ENCODE measurements around the gene MPDU1. TPM values are rescaled to one million over a fixed set of nuclear protein-coding genes. Genes with fewer than 3 reads are reported as not detected.

The MPDU1 gene
- total RNA-seq: 10 to 100 TPM; 51.7 to 77.0 TPM

DNA sequence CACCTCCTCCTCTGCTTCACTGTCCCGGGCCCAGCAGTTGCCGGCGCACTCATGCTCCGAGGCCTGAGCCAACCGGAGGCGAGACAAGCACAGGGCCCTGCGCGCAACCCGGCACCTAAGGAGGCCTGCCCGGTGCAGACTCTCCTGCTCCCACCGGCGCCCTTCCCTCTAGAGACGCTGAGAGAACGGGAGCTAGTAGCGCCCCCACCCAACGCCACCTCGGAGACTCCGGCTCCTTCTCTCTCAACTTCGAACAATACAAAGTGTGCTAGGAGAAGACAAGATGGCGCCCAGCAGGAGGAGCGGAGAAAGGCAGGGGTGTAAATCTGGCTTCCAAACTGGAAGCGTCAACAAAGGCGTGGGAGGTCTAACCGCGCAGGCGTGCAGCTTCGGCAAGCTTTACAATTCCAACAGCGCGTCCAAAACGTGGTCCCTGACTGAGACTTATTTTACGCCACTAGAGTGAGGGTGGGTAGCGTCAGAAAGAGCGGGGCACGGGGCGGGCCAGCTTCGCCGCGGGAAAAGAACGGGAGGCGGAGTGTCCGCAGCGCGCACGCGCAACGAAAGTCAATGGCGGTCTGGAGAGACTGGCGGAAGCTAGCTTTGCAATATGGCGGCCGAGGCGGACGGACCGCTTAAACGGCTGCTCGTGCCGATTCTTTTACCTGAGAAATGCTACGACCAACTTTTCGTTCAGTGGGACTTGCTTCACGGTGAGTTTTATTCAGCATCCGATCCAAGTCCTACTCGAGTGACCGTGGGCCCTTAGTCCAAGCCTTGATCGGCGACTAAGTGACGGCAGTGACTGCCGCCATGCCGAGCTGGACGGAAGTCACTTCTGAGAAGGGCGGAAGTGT lies at the start of gene MPDU1:
Gene MPDU1 (plus strand): TSS at position 600 of the 857 bp plus-strand sequence. CDS start 11 bp downstream, at position 611.
- Mint-ChIP-seq H3K4me1 (peaks cover 56% of the 10 kb centered on the region), H3K27ac (peak within 1 kb of the TSS; percentile 100)
- POLR2A ChIA-PET: interaction anchor here (0.5 to 3.0 kb wide), 15 partner anchors 8 to 420 kb away, joined by 3 to 43 read pairs (median 5); partner anchors contain the start of genes FXR2, POLR2A, TMEM102 and TP53

DNA sequence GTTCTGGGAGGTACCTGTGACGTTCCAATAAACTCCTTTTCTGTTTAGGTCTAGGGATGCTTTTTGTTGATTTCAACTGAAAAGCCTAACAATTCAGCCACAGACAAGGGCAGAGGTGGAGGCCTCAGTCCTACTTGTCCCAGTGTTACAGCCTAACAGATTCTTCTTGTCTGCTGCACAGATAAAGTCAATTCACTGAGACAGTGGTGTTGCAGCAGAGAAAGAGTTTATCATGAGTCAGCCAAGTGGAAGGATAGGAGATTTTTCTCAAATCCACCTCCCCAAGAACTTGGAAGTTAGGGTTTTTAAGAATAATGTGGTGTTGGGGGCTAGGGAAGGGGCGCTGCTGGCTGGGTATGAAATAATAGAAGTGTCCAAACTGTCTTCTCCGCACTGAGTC lies 45.6 kb upstream of the MPDU1 start:
- no peak for DNase-seq
- intact Hi-C loops (cut with DNase I, micrococcal nuclease): no loop called here
- no peak overlapping the region for H3K4me3 Mint-ChIP-seq
- H3K36me3 Mint-ChIP-seq (ENCODE audit: low read depth): no peaks in the 10 kb centered on the region
- no peaks in the 10 kb centered on the region for H3K4me1 Mint-ChIP-seq
- H3K27me3 Mint-ChIP-seq: no peaks in the 10 kb centered on the region
- POLR2A ChIA-PET: no interaction called here
- CTCF ChIA-PET: interaction anchor here (0.9 to 1.3 kb wide), 2 partner anchors 13 to 29 kb away, joined by 3 to 5 read pairs; no protein-coding TSS in a partner anchor
- peaks cover 3% of the 10 kb centered on the region for H3K9me3 Mint-ChIP-seq (ENCODE audit: low read depth)
- H3K27ac Mint-ChIP-seq: no peak overlapping the region
- no peak for ATAC-seq

More for the DNA sequence above, at the start of gene MPDU1:
- no peaks in the 10 kb centered on the region for H3K9me3 Mint-ChIP-seq (ENCODE audit: low read depth)
- H3K4me3 Mint-ChIP-seq: peak within 1 kb of the TSS; percentile 82
- H3K27me3 Mint-ChIP-seq: no peaks in the 10 kb centered on the region
- H3K36me3 Mint-ChIP-seq (ENCODE audit: low read depth): peaks cover 43% of the 10 kb centered on the region
- peak; percentile 77 for ATAC-seq
- CTCF ChIA-PET: interaction anchor here (0.8 to 3.4 kb wide), 9 partner anchors 9 to 232 kb away, joined by 3 to 30 read pairs (median 7); partner anchors contain the start of genes FXR2, SENP3, TMEM102 and TP53
- DNase-seq: peak; percentile 98
- intact Hi-C loops (cut with DNase I, micrococcal nuclease): loop anchor here (1.0 to 5.0 kb wide), 12 partner anchors 11 to 349 kb away; partner anchors contain the start of genes FXR2 (in 2 of the 2), CNTROB (in 1 of the 2), NAA38 (in 1 of the 2) and POLR2A (in 1 of the 2)

DNA sequence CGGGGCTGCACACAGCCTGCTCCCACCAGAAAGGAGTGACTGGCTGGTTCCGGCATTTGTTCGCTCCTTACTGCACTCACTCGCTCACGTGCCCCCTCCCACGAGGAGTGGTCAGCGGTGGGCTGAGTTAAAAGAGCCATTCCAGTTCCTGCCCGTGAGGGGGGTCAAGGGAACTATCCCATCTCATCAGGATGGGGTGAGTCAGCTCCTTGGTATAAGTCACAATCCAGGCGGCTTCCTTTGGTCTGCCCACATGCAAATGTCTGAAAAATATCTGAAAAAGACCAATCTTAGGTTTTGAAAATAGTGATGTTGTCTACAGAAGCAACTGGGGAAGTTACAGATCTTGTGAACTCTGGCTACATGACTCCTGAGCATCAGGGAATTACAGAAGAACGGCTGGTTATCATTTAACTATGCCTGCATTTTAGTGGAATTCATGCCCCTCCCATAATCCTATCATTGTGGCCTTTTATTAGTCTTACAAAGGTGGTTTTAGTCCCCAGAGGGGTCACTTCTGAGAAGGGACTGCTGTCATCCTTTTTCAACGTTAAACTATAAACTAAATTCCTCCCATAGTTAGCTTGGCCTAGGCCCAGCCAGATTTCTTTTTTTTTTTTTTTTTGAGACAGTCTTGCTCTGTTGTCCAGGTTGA lies 44.6 kb upstream of the MPDU1 start:
- Mint-ChIP-seq H3K9me3 (ENCODE audit: low read depth) (peaks cover 3% of the 10 kb centered on the region), H3K36me3 (ENCODE audit: low read depth) (no peaks in the 10 kb centered on the region), H3K4me3 (no peak overlapping the region), H3K4me1 (no peaks in the 10 kb centered on the region), H3K27me3 (no peaks in the 10 kb centered on the region), H3K27ac (no peak overlapping the region)
- intact Hi-C loops (cut with DNase I, micrococcal nuclease): no loop called here
- no peak for DNase-seq
- ChIA-PET POLR2A (no interaction called here), CTCF (no interaction called here)
- no peak for ATAC-seq

DNA sequence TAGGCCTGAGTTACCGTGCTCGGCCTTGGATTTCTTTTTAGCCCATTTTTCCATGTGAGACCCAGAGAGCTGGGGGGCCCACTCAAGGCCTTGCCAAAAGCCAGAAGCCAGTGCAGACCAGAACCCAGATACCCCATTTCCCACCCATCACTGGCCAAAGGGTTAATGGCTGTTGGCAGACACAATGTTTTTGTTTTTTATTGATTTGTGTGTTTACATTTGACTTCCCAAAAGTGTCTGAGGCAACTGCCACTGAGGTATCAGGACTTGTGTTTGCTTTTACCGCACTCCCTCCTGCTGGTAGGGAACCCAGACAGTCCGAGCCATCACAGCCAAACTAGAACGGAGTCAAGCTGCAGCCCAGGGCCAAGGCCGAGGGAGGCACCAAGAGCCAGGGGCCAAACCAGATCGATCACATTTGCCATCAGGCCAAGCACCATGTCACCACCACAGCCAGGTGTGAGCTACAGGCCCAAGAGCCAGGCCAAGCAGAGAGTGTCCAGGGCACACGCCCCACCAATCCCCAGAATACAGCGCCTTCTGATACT lies 42.5 kb upstream of the MPDU1 start:
- Mint-ChIP-seq H3K27ac (no peak overlapping the region), H3K27me3 (no peaks in the 10 kb centered on the region), H3K4me1 (no peaks in the 10 kb centered on the region), H3K4me3 (no peak overlapping the region), H3K9me3 (ENCODE audit: low read depth) (peaks cover 3% of the 10 kb centered on the region), H3K36me3 (ENCODE audit: low read depth) (no peaks in the 10 kb centered on the region)
- POLR2A ChIA-PET: no interaction called here
- intact Hi-C loops (cut with DNase I, micrococcal nuclease): no loop called here
- DNase-seq (no peak), ATAC-seq (no peak)
- CTCF ChIA-PET: interaction anchor here (1.0 to 1.6 kb wide), 2 partner anchors 11 to 18 kb away, joined by 3 to 4 read pairs; no protein-coding TSS in a partner anchor

DNA sequence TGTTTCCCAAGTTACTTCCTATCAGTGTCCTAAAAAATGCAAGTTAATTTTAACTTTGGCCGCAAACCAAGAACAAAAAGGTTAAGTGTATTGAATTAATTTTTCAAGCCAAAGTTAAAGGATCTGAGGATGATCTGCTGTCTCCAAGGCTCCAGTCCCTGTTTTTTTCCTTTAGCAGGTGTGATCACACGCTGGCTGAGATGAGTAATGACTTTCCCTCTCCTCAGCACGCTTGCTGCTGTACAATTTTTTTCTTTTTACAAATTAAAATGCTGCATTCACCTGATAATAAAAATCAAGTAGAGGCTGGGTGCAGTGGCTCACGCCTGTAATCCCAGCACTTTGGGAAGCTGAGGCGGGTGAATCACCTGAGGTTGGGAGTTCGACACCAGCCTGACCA lies 38.7 kb upstream of the MPDU1 start:
- H3K27ac Mint-ChIP-seq: no peak overlapping the region
- H3K4me3 Mint-ChIP-seq: no peak overlapping the region
- DNase-seq (no peak), ATAC-seq (no peak)
- no peaks in the 10 kb centered on the region for H3K27me3 Mint-ChIP-seq
- peaks cover 12% of the 10 kb centered on the region for H3K4me1 Mint-ChIP-seq
- POLR2A ChIA-PET: interaction anchor here (0.5 kb wide), 1 partner anchor 59 kb away, joined by 3 read pairs; no protein-coding TSS in a partner anchor
- intact Hi-C loops (cut with DNase I, micrococcal nuclease): no loop called here
- no peaks in the 10 kb centered on the region for H3K36me3 Mint-ChIP-seq (ENCODE audit: low read depth)
- CTCF ChIA-PET: interaction anchor here (0.7 kb wide), 1 partner anchor 159 kb away, joined by 4 read pairs; no protein-coding TSS in a partner anchor
- H3K9me3 Mint-ChIP-seq (ENCODE audit: low read depth): no peaks in the 10 kb centered on the region

DNA sequence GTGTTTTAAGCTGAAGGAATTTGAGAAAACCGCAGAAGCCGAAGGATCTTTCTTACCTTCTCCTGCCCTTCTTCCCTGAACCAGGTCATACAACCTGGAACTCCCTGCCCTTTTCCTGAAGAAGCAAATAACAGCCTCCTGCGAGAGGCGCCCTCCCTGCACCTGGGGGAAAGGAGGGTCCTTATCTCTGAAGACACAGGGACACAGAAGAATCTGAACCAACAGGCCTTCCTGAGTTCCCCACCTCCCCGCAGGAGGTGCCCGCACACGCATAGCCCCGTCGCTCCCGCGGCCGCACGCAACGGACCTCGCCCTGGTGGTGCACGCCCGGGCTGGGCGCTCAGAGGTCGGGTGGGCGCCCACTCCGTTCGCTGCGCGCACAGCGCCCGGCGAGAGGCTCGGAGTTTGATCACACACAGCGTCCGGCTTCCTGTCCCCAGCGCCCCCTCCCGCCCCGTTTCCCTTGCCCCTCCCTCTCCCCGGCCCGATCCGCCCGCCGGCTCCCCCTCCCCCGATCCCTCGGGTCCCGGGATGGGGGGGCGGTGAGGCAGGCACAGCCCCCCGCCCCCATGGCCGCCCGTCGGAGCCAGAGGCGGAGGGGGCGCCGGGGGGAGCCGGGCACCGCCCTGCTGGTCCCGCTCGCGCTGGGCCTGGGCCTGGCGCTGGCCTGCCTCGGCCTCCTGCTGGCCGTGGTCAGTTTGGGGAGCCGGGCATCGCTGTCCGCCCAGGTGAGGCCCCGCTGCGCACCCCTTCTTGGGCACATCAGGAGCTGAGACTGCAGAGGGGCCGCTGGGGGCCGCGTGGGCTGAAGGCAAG lies 34.9 kb upstream of the MPDU1 start, which contains the start of gene TNFSF12:
Gene TNFSF12 (plus strand): TSS at position 474 of the 816 bp plus-strand sequence. CDS start 96 bp downstream, at position 570.
- H3K4me1 Mint-ChIP-seq: peaks cover 48% of the 10 kb centered on the region
- H3K9me3 Mint-ChIP-seq (ENCODE audit: low read depth): no peaks in the 10 kb centered on the region
- peak; percentile 45 for ATAC-seq
- peak within 1 kb of the TSS; percentile 49 for H3K27ac Mint-ChIP-seq
- POLR2A ChIA-PET: interaction anchor here (0.8 kb wide), 1 partner anchor 12 kb away, joined by 3 read pairs; no protein-coding TSS in a partner anchor
- H3K4me3 Mint-ChIP-seq: peak within 1 kb of the TSS; percentile 70
- H3K27me3 Mint-ChIP-seq: no peaks in the 10 kb centered on the region
- CTCF ChIA-PET: interaction anchor here (0.6 to 1.5 kb wide), 5 partner anchors 8 to 212 kb away, joined by 3 read pairs; no protein-coding TSS in a partner anchor
- intact Hi-C loops (cut with DNase I, micrococcal nuclease): loop anchor here in 1 of 2 experiments (1.0 kb wide), 1 partner anchor 13 kb away; the partner anchor contains the start of gene SENP3
- peaks cover 4% of the 10 kb centered on the region for H3K36me3 Mint-ChIP-seq (ENCODE audit: low read depth)
- DNase-seq: peak; percentile 77

DNA sequence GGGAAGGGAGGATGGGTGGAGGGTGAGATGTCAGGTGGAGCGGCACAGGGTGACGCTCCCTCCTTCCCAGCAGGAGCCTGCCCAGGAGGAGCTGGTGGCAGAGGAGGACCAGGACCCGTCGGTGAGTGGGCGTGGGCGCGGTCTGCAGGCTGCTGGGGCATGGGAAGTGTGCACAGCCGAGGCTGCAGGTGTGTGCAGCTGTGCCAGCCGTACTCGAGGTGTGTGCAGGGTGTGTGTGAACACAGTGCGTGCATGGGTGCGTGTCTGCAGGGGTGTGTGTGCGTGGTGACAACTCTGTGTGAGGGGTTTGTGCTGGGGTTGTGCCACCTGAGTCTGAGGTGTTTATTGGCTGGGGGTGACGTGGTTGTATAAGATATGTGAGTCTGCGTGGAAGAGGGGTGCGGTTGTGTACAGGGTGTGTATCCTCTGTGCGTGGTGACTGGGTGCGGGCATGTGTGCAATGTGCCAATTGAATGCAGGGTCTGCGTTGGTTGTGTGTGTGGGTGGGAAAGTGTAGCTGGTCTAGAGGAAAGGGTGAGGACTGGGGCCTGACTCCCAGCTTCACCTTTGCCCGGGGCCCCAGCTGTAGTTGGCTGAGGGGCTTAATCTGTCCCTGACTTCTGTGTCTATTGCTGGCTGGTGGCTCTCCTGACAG lies 34.1 kb upstream of the MPDU1 start:
- no peaks in the 10 kb centered on the region for H3K27me3 Mint-ChIP-seq
- ATAC-seq (peak; percentile 50), DNase-seq (peak; percentile 70)
- peaks cover 51% of the 10 kb centered on the region for H3K4me1 Mint-ChIP-seq
- CTCF ChIA-PET: interaction anchor here (0.5 to 1.5 kb wide), 5 partner anchors 18 to 85 kb away, joined by 3 to 4 read pairs (median 3); no protein-coding TSS in a partner anchor
- POLR2A ChIA-PET: interaction anchor here (0.7 to 1.0 kb wide), 3 partner anchors 11 to 15 kb away, joined by 3 to 7 read pairs (median 3); no protein-coding TSS in a partner anchor
- peak overlapping the region; percentile 48 for H3K27ac Mint-ChIP-seq
- H3K9me3 Mint-ChIP-seq (ENCODE audit: low read depth): no peaks in the 10 kb centered on the region
- peaks cover 6% of the 10 kb centered on the region for H3K36me3 Mint-ChIP-seq (ENCODE audit: low read depth)
- H3K4me3 Mint-ChIP-seq: peak overlapping the region; percentile 69
- intact Hi-C loops (cut with DNase I, micrococcal nuclease): loop anchor here in 1 of 2 experiments (1.0 kb wide), 1 partner anchor 12 kb away; the partner anchor contains the start of gene SENP3

DNA sequence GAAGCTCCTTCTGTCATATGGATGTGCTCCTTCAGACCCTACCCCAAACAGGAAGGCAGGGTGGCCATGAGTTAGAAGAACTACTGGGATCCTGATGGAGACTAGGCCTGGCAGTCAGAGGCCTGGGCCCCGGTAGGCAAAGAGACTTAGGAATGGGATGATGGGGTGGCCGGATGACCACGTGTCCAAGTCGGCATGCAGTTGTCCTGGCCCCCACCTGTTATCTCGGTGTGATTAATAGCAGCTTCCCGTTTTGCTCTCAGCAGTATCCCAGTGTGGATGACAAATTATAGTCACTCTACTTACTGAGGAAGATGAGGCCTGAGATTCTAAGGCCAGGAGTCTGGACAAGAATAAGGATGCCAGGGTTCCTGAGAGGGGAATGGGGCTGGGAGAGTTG lies 33.3 kb upstream of the MPDU1 start:
- Mint-ChIP-seq H3K9me3 (ENCODE audit: low read depth) (no peaks in the 10 kb centered on the region), H3K27ac (no peak overlapping the region), H3K4me3 (peak overlapping the region; percentile 69), H3K27me3 (no peaks in the 10 kb centered on the region), H3K4me1 (peaks cover 54% of the 10 kb centered on the region), H3K36me3 (ENCODE audit: low read depth) (peaks cover 6% of the 10 kb centered on the region)
- intact Hi-C loops (cut with DNase I, micrococcal nuclease): no loop called here
- ATAC-seq (no peak), DNase-seq (no peak)
- ChIA-PET POLR2A (interaction anchor here (0.7 to 1.0 kb wide), 2 partner anchors 13 to 16 kb away, joined by 3 to 7 read pairs; no protein-coding TSS in a partner anchor), CTCF (interaction anchor here (0.6 to 1.5 kb wide), 6 partner anchors 21 to 471 kb away, joined by 3 to 5 read pairs (median 3); no protein-coding TSS in a partner anchor)

DNA sequence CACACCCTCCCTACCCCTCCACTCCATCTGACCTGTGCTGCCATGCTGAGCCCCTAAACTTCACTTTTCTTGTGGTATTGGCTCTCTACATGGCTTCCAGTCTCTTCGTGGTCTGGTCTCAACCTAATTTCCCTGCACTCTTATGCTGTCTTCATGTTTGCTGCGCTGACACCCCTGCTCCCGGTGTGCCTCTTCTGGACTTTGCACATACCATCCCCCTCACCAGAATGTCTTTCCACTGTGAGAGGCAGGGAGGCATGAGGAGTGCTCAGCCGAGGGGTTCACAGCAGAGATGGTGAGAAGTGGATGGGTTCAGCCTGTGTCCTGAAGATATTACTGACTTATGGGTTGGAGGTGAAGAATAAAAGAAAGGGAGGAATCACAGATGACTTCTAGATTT lies 32.3 kb upstream of the MPDU1 start:
- Mint-ChIP-seq H3K27ac (peak overlapping the region; percentile 16), H3K4me3 (no peak overlapping the region), H3K27me3 (no peaks in the 10 kb centered on the region), H3K36me3 (ENCODE audit: low read depth) (peaks cover 6% of the 10 kb centered on the region), H3K9me3 (ENCODE audit: low read depth) (no peaks in the 10 kb centered on the region), H3K4me1 (peaks cover 55% of the 10 kb centered on the region)
- DNase-seq (no peak), ATAC-seq (no peak)
- intact Hi-C loops (cut with DNase I, micrococcal nuclease): no loop called here
- CTCF ChIA-PET: interaction anchor here (0.7 to 1.7 kb wide), 4 partner anchors 9 to 523 kb away, joined by 3 to 11 read pairs (median 6); partner anchors contain the start of gene SENP3
- POLR2A ChIA-PET: no interaction called here
